Lower leg skin (tissue), 4 donors: Measurements from ENCODE around the gene FAM193A. TPM values are rescaled to one million over a fixed set of nuclear protein-coding genes. Genes with fewer than 3 reads are reported as not detected.
A peak's percentile ranks its signal among the peaks of the same experiment; 100 is the strongest.

Source experiments
- DNase-seq, 2 donors: peaks; one replicate each; pipeline ENCODE4 v3.0.0-alpha.2; 2019; ENCODE audit warnings: low spot score in 2 of 2
- H3K4me3 ChIP-seq: fragments of 200-600 bp; sonication (generic); 2 replicates; pipeline ENCODE4 v1.5.1; 2017; ENCODE audit warnings: mild to moderate bottlenecking, low read depth; ENCODE audit not compliant: poor library complexity, severe bottlenecking
- POLR2A ChIP-seq, 2 donors: fragments of 450-650 bp; IDR thresholded peaks; one replicate each; pipeline ENCODE4 v1.6.1; 2016 to 2017; ENCODE audit warnings: antibody characterized with exemption in 2 of 2, mild to moderate bottlenecking in 1 of 2, moderate library complexity in 1 of 2
- WGBS, 2 donors: methylation state at CpG; one replicate each; pipeline ENCODE4 v1.1.5; 2018; 5-methylcytosine and 5-hydroxymethylcytosine counted together
- intact Hi-C: fragments of 100-400 bp; cut with DNase I; formaldehyde crosslinking; loops from one replicate; pipeline ENCODE4 v1.15.0; 2023; ENCODE audit warnings: low total_unique reads
- total RNA-seq, 4 donors: library from RNA; depleted of rRNA; stranded (reverse); fragments of >200 nt; gene quantifications; one replicate each; pipeline ENCODE4 v1.1.0, GENCODE V29; 2016
- TF ChIP-seq, protein P1 (sequence below), 3 donors: fragments of 450-650 bp; IDR thresholded peaks; one replicate each; pipeline ENCODE4 v1.5.1; 2016; ENCODE audit warnings: antibody characterized with exemption in 3 of 3, mild to moderate bottlenecking in 3 of 3, moderate library complexity in 2 of 3

FAM193A gene
- total RNA-seq, 4 donors from 2014 or later = 16.3 to 38.6 (median 25.7) TPM

- intact Hi-C loops = no loop called here
- 91 to 92% methylated on average over 8 of the region's 8 CpGs for WGBS, 2 donors
- TF ChIP-seq, protein P1, sequence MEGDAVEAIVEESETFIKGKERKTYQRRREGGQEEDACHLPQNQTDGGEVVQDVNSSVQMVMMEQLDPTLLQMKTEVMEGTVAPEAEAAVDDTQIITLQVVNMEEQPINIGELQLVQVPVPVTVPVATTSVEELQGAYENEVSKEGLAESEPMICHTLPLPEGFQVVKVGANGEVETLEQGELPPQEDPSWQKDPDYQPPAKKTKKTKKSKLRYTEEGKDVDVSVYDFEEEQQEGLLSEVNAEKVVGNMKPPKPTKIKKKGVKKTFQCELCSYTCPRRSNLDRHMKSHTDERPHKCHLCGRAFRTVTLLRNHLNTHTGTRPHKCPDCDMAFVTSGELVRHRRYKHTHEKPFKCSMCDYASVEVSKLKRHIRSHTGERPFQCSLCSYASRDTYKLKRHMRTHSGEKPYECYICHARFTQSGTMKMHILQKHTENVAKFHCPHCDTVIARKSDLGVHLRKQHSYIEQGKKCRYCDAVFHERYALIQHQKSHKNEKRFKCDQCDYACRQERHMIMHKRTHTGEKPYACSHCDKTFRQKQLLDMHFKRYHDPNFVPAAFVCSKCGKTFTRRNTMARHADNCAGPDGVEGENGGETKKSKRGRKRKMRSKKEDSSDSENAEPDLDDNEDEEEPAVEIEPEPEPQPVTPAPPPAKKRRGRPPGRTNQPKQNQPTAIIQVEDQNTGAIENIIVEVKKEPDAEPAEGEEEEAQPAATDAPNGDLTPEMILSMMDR (IDR thresholded peaks at IDR 0.05) = no peak
- no peak for TF ChIP-seq POLR2A (IDR thresholded peaks at IDR 0.05)
- DNase-seq = no peak
- no peak overlapping the region for H3K4me3 ChIP-seq
Observed at GRCh38 chr4:2685541-2685940, 149.1 kb downstream of the FAM193A start.

- intact Hi-C loops = no loop called here
- no peak overlapping the region for H3K4me3 ChIP-seq
- TF ChIP-seq, protein P1 (IDR thresholded peaks at IDR 0.05) = no peak
- no peak for TF ChIP-seq POLR2A (IDR thresholded peaks at IDR 0.05)
- WGBS, 2 donors = 89 to 90% methylated on average over 13 of the region's 13 CpGs
- DNase-seq = peak in 1 of 2 donors; percentile 46
Observed at GRCh38 chr4:2686379-2687265, 150.2 kb downstream of the FAM193A start.

DNA sequence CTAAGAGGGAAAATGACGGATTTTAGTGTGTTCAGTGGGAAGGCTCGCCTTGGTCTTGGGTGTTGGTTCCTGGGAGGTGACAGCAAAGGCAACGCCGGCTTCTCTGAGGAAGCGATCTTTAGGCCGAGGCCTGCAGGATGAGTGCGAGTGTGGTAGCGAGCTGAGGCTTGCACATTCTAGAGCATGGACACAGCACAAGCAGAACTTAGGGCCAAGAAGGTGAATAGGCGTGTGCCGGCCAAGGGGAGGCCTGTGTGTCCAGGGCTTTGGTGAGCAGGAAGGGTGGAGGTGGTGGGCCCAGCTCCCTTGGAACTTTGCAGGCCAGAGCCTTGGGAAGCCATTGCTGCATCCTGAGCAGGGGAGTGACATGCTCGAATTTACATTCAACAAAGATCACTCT lies 151.8 kb downstream of the FAM193A start:
- peak in 1 of 2 donors; percentile 21 for DNase-seq
- intact Hi-C loops = no loop called here
- H3K4me3 ChIP-seq = no peak overlapping the region
- no peak for TF ChIP-seq POLR2A (IDR thresholded peaks at IDR 0.05)
- TF ChIP-seq, protein P1 (IDR thresholded peaks at IDR 0.05) = no peak
- 91 to 96% methylated on average over 11 of the region's 11 CpGs for WGBS, 2 donors

DNA sequence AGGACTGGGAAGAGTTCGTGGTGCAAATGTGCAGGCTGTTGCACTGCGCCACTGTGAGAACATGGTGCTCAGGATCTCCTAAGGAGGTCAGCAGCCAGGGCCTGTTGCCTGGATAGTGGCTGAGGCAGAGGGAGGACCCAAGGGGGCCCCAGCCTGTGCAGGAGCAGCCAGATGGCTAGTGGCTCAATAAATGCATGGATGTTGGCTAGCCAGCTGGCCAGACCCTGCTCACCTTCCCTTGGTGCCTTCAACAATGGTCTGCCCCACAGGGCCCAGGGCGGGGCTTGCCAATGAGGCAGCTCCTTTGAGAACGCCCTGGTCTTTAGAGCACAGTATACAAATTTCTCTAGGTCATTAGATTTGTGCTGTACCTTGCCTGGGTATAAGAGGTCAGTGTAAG lies 152.2 kb downstream of the FAM193A start:
- WGBS, 2 donors = 88 to 96% methylated on average over 4 of the region's 4 CpGs
- peak in 1 of 2 donors; percentile 64 for DNase-seq
- no peak overlapping the region for H3K4me3 ChIP-seq
- no peak for TF ChIP-seq POLR2A (IDR thresholded peaks at IDR 0.05)
- TF ChIP-seq, protein P1 (IDR thresholded peaks at IDR 0.05) = no peak
- intact Hi-C loops = no loop called here

GRCh38 chr4:2689114-2689513 lies 152.7 kb downstream of the FAM193A start:
- intact Hi-C loops = no loop called here
- no peak for DNase-seq
- 77 to 83% methylated on average over 6 of the region's 6 CpGs for WGBS, 2 donors
- no peak for TF ChIP-seq POLR2A (IDR thresholded peaks at IDR 0.05)
- TF ChIP-seq, protein P1 (IDR thresholded peaks at IDR 0.05) = no peak
- no peak overlapping the region for H3K4me3 ChIP-seq
